ENCODE data around the gene EFCC1.

The EFCC1 gene

GRCh38 chr3:129016720-129017483, 15.8 kb downstream of the EFCC1 start:
- peak; percentile 74 for DNase-seq

- DNase-seq = no peak
These were observed 16.4 kb downstream of the EFCC1 start for GRCh38 chr3:129017484-129017899.

GRCh38 chr3:129018271-129018670, 17.2 kb downstream of the EFCC1 start:
- DNase-seq = no peak

- DNase-seq = no peak
These were observed 17.6 kb downstream of the EFCC1 start for GRCh38 chr3:129018751-129019150.

- DNase-seq = no peak
These were observed 18.2 kb downstream of the EFCC1 start for GRCh38 chr3:129019266-129019665.

- DNase-seq = no peak
These were observed 19.6 kb downstream of the EFCC1 start for GRCh38 chr3:129020691-129021090.

- DNase-seq = no peak
These were observed 20.0 kb downstream of the EFCC1 start for GRCh38 chr3:129021140-129021551.

- DNase-seq = no peak
These were observed 21.3 kb downstream of the EFCC1 start for GRCh38 chr3:129022114-129023007.

GRCh38 chr3:129023008-129023358, 21.9 kb downstream of the EFCC1 start:
- no peak for DNase-seq

GRCh38 chr3:129023909-129024308, 22.8 kb downstream of the EFCC1 start:
- no peak for DNase-seq

GRCh38 chr3:129025108-129025507, 24.0 kb downstream of the EFCC1 start:
- no peak for DNase-seq

GRCh38 chr3:129025691-129026435, 24.8 kb downstream of the EFCC1 start:
- no peak for DNase-seq

- peak; percentile 93 for DNase-seq
These were observed 25.8 kb downstream of the EFCC1 start for GRCh38 chr3:129026728-129027543.

GRCh38 chr3:129027544-129027880, 26.4 kb downstream of the EFCC1 start:
- DNase-seq = no peak

GRCh38 chr3:129028866-129029265, 27.8 kb downstream of the EFCC1 start:
- DNase-seq = no peak

- DNase-seq = no peak
These were observed 29.5 kb downstream of the EFCC1 start for GRCh38 chr3:129030611-129031010.

- DNase-seq = no peak
These were observed 30.5 kb downstream of the EFCC1 start for GRCh38 chr3:129031476-129032215.

- DNase-seq = no peak
These were observed 31.6 kb downstream of the EFCC1 start for GRCh38 chr3:129032716-129033115.

- no peak for DNase-seq
These were observed 32.0 kb downstream of the EFCC1 start for GRCh38 chr3:129033151-129033550.

GRCh38 chr3:129033633-129034321, 32.7 kb downstream of the EFCC1 start:
- no peak for DNase-seq

GRCh38 chr3:129034642-129035041, 33.5 kb downstream of the EFCC1 start:
- no peak for DNase-seq

Measured in CD4-positive, alpha-beta T cell treated with Interleukin-4 for 4 hours (primary cell).